Measurements from ENCODE around the gene CAMTA1. TPM values are rescaled to one million over a fixed set of nuclear protein-coding genes. Genes with fewer than 3 reads are reported as not detected.
A peak's percentile ranks its signal among the peaks of the same experiment; 100 is the strongest.
"Not testable (repeated sequence)": the region's sequence is repeated elsewhere in the genome, so short reads cannot be mapped to it uniquely, and the experiment has no call there.

CAMTA1 gene
- polyA plus RNA-seq, 1 experiment = 23.1 TPM

DNA sequence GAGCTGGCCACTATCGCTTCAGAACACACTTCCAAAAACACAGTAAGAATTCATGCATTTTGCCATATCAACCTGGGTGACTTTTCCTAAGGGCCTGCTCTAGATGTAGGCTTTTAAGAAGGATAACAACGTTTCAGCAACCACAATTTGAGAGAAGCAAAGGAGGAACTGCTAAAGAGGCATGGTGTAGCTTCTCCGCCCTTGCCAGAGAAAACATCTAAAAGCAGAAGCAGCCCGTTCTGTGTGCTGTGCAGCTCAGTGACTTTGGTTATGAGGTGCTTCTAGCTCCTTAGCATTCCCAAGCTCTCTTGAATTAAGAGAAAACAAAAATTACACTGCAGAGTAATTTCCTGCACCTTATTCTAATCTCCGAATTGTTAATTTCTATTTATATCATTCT, 1001.5 kb downstream of the CAMTA1 start:
- TF ChIP-seq, protein P1, sequence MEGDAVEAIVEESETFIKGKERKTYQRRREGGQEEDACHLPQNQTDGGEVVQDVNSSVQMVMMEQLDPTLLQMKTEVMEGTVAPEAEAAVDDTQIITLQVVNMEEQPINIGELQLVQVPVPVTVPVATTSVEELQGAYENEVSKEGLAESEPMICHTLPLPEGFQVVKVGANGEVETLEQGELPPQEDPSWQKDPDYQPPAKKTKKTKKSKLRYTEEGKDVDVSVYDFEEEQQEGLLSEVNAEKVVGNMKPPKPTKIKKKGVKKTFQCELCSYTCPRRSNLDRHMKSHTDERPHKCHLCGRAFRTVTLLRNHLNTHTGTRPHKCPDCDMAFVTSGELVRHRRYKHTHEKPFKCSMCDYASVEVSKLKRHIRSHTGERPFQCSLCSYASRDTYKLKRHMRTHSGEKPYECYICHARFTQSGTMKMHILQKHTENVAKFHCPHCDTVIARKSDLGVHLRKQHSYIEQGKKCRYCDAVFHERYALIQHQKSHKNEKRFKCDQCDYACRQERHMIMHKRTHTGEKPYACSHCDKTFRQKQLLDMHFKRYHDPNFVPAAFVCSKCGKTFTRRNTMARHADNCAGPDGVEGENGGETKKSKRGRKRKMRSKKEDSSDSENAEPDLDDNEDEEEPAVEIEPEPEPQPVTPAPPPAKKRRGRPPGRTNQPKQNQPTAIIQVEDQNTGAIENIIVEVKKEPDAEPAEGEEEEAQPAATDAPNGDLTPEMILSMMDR (IDR thresholded peaks at IDR 0.05; ENCODE audit: insufficient read depth, low read depth, low read length) = no peak
- no peak for DNase-seq (ENCODE audit: low read depth)
- ChIA-PET CTCF (interaction anchor here (1.2 kb wide), 1 partner anchor 18 kb away, joined by 3 read pairs; no protein-coding TSS in a partner anchor), POLR2A (no interaction called here)
- H3K4me3 ChIP-seq (ENCODE audit: low read depth, low read length) = no peak overlapping the region
- no peaks in the 10 kb centered on the region for H3K27me3 ChIP-seq (ENCODE audit: control insufficient read depth, insufficient read depth, low read length)
- no peaks in the 10 kb centered on the region for H3K36me3 ChIP-seq (ENCODE audit: control insufficient read depth, insufficient read depth, low read length)

DNA sequence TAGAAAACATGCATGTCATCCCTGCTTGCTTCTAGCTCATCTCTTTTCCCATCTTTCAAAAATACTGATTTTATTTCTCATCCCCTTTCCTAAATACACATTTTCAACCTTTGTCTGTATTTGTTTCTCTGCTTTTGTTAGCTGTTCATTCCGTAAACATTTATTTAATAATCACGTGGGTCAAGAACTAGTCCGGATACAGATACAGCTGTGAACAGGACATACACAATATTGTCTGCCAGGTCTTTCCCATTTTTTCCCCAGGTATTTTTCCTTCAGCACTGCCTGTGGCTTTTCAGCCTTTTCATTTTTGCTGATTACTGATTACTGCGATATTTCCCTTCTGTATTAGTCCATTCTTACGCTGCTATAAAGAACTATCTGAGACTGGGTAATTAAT, 1004.6 kb downstream of the CAMTA1 start:
- no peak for DNase-seq (ENCODE audit: low read depth)
- ChIA-PET CTCF (no interaction called here), POLR2A (no interaction called here)

DNA sequence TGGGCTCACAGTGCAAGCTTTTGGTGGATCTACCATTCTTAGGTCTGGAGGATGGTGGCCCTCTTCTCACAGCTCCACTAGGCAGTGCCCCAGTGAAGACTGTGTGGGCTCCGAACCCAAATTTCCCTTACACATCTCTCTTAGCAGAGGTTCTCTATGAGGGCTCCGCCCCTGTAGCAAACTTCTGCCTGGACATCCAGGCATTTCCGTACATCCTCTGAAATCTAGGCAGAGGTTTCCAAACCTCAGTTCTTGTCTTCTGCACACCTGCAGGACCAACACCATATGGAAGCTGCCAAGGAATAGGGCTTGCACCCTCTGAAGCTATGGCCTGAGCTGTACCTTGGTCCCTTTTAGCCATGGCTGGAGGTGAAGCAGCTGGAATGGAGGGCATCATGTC, 1005.8 kb downstream of the CAMTA1 start:
- H3K36me3 ChIP-seq (ENCODE audit: control insufficient read depth, insufficient read depth, low read length); POLR2A ChIA-PET; H3K27me3 ChIP-seq (ENCODE audit: control insufficient read depth, insufficient read depth, low read length); DNase-seq (ENCODE audit: low read depth); H3K4me3 ChIP-seq (ENCODE audit: low read depth, low read length); CTCF ChIA-PET: not testable (repeated sequence)

More for the DNA sequence above, 1004.6 kb downstream of the CAMTA1 start:
- Histone ChIP-seq H3K27me3 (ENCODE audit: control insufficient read depth, insufficient read depth, low read length) (no peaks in the 10 kb centered on the region), H3K4me3 (ENCODE audit: low read depth, low read length) (no peak overlapping the region), H3K36me3 (ENCODE audit: control insufficient read depth, insufficient read depth, low read length) (no peaks in the 10 kb centered on the region; the same call in 1 of the 2 replicates)
- TF ChIP-seq, protein P1 (IDR thresholded peaks at IDR 0.05; ENCODE audit: insufficient read depth, low read depth, low read length) = no peak

DNA sequence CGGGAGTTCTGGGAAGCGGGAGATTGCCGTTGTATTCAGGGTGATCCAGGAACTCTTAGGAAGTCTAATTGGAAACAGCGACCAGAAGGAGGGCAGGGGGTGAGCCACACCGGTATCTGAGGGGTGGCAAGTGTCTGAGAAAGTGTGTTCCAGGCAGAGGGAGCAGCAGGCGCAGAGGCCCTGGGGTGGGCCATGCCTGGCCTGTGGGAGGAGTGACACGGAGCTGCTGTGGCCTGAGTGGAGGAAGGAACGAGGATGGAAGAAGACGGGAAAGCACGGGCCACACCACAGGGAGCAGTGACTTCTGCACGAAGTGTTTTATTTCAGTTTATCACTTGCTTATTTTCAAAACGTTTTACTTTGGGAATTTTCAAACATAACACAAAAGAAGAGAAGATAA, 1010.2 kb downstream of the CAMTA1 start:
- Histone ChIP-seq H3K27me3 (ENCODE audit: control insufficient read depth, insufficient read depth, low read length) (no peaks in the 10 kb centered on the region), H3K4me3 (ENCODE audit: low read depth, low read length) (no peak overlapping the region), H3K36me3 (ENCODE audit: control insufficient read depth, insufficient read depth, low read length) (peaks cover 2% of the 10 kb centered on the region)
- ChIA-PET CTCF (no interaction called here), POLR2A (no interaction called here)
- TF ChIP-seq, protein P1 (IDR thresholded peaks at IDR 0.05; ENCODE audit: insufficient read depth, low read depth, low read length) = no peak
- no peak for DNase-seq (ENCODE audit: low read depth)

DNA sequence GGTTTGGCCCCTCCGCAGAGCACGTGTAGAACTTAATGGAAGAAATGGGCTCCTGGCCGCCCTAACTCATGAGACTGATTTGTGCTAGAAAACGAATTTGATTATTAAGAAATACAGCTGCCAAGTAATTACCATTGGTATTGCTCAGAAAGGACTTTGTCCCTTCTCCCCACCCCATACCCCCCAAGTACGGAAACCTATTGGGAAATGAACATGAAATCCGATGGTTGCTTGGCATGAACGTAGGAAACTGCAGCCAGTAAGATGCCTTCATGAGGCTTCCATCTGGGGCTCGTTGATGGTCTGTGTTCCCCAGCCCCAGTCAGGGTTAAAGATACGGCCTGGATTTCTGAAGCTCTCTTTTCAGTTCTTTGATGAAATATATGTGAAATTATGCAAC, 1020.2 kb downstream of the CAMTA1 start:
- ChIA-PET POLR2A (no interaction called here), CTCF (interaction anchor here (0.7 kb wide), 1 partner anchor 16 kb away, joined by 3 read pairs; no protein-coding TSS in a partner anchor)
- Histone ChIP-seq H3K4me3 (ENCODE audit: low read depth, low read length) (no peak overlapping the region), H3K27me3 (ENCODE audit: control insufficient read depth, insufficient read depth, low read length) (no peaks in the 10 kb centered on the region), H3K36me3 (ENCODE audit: control insufficient read depth, insufficient read depth, low read length) (peaks cover 2% of the 10 kb centered on the region; the same call in 1 of the 2 replicates)
- TF ChIP-seq, protein P1 (IDR thresholded peaks at IDR 0.05; ENCODE audit: insufficient read depth, low read depth, low read length) = no peak
- DNase-seq (ENCODE audit: low read depth) = no peak

DNA sequence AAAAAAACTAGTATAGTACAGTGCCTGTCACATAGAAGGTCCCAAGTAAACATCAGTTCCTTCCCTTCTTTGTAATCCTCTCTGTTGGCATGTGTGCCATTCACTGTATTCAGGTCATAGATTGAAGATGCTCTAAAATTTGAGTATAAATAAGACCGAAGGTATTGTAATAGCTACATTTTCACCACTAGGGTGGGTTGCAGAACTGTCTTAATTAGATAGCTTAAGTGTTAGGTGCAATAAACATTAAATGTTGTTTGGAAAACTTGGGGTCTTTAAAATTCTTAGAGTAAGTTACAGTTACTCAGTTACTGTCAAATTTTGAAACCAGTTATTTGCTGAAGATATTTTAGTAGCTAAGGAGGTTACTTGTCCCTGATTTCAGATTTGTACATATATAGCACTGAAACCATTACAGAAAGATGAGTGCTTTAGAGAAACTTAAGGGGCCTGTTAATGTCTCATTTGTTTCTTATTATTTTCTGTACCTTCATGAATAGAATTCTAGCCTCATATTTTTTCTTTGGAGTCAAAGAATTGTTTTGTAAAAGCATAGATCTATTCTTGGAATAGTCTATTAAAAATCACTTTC, 1023.1 kb downstream of the CAMTA1 start:
- TF ChIP-seq, protein P1 (IDR thresholded peaks at IDR 0.05; ENCODE audit: insufficient read depth, low read depth, low read length) = peak; percentile 44
- peaks cover 2% of the 10 kb centered on the region for H3K36me3 ChIP-seq (ENCODE audit: control insufficient read depth, insufficient read depth, low read length)
- no peaks in the 10 kb centered on the region for H3K27me3 ChIP-seq (ENCODE audit: control insufficient read depth, insufficient read depth, low read length)
- CTCF ChIA-PET = interaction anchor here (0.8 to 1.8 kb wide), 7 partner anchors 9 to 95 kb away, joined by 3 to 4 read pairs (median 3); no protein-coding TSS in a partner anchor
- POLR2A ChIA-PET = no interaction called here
- no peak for DNase-seq (ENCODE audit: low read depth)
- H3K4me3 ChIP-seq (ENCODE audit: low read depth, low read length) = no peak overlapping the region
